Endothelial cell of umbilical vein (primary cell): ENCODE measurements around the gene RSPH1.

Experiments used
- EZH2 ChIP-seq: IDR thresholded peaks from 2 replicates; pipeline ENCODE4 v1.6.1; 2012; ENCODE audit warnings: borderline replicate concordance, low read depth, mild to moderate bottlenecking, moderate library complexity, low read length, inconsistent platforms; ENCODE audit not compliant: severe bottlenecking
- FOS ChIP-seq: IDR thresholded peaks from 2 replicates; pipeline ENCODE4 v1.6.1; 2011; ENCODE audit warnings: mild to moderate bottlenecking, low read length, moderate library complexity, borderline replicate concordance; ENCODE audit not compliant: insufficient read depth
- GATA2 ChIP-seq: IDR thresholded peaks from 2 replicates; pipeline ENCODE4 v1.7.0; 2011; ENCODE audit warnings: low read depth, mild to moderate bottlenecking, moderate library complexity, mixed read lengths, low read length; ENCODE audit not compliant: insufficient read length, insufficient read depth
- MYC ChIP-seq: IDR thresholded peaks from one replicate; pipeline ENCODE4 v1.6.1; 2011; ENCODE audit warnings: mild to moderate bottlenecking, low read depth, low read length
- POLR2A ChIP-seq: IDR thresholded peaks from 2 replicates; pipeline ENCODE4 v1.6.1; 2012; ENCODE audit warnings: low read depth, mild to moderate bottlenecking, control low read depth, low read length
- POLR2AphosphoS5 ChIP-seq: IDR thresholded peaks from 2 replicates; pipeline ENCODE4 v1.6.1; 2012; ENCODE audit warnings: low read depth, mild to moderate bottlenecking, control low read depth, low read length, moderate library complexity; ENCODE audit not compliant: insufficient read depth
- TF ChIP-seq, protein P1 (sequence below), 2 donors: IDR thresholded peaks; 1 replicate in 1 of 2; 2 replicates in 1 of 2; pipeline ENCODE4 v1.5.1; 2011; ENCODE audit warnings: low read length in 2 of 2, mild to moderate bottlenecking in 2 of 2, moderate library complexity in 2 of 2, control low read depth in 1 of 2, inconsistent platforms in 1 of 2, low read depth in 1 of 2; ENCODE audit not compliant: insufficient read depth in 1 of 2; ENCODE audit errors: extremely low read depth in 1 of 2
- TF ChIP-seq, protein P2 (sequence below): IDR thresholded peaks from 2 replicates; pipeline ENCODE4 v1.6.1; 2011; ENCODE audit not compliant: insufficient read depth, insufficient read length

DNA sequence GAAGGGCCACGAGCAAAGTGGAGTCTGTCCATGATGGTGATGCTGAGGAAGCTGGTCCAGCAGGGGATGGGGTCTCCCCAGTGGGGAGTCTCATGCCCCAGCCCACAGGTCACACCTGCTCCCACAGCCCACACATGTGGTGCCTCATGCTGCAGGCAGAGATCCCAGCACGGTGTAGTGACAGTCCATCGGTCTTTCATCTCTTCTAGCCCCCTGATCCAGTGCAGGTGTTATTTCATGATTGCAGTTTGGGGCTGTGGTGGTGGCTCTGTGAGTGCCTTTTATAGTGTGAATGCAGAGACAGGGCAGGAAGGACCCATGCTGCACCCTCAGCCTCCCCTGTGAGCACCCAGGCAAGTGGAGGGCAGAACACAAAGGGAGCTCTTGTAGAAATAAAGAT, 47.3 kb downstream of the RSPH1 start:
- TF ChIP-seq, protein P1, sequence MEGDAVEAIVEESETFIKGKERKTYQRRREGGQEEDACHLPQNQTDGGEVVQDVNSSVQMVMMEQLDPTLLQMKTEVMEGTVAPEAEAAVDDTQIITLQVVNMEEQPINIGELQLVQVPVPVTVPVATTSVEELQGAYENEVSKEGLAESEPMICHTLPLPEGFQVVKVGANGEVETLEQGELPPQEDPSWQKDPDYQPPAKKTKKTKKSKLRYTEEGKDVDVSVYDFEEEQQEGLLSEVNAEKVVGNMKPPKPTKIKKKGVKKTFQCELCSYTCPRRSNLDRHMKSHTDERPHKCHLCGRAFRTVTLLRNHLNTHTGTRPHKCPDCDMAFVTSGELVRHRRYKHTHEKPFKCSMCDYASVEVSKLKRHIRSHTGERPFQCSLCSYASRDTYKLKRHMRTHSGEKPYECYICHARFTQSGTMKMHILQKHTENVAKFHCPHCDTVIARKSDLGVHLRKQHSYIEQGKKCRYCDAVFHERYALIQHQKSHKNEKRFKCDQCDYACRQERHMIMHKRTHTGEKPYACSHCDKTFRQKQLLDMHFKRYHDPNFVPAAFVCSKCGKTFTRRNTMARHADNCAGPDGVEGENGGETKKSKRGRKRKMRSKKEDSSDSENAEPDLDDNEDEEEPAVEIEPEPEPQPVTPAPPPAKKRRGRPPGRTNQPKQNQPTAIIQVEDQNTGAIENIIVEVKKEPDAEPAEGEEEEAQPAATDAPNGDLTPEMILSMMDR (IDR thresholded peaks at IDR 0.05; ENCODE audit: extremely low read depth in 1 of 2, insufficient read depth in 1 of 2, low read depth in 1 of 2, low read length in 2 of 2) = no peak
- TF ChIP-seq, protein P2, sequence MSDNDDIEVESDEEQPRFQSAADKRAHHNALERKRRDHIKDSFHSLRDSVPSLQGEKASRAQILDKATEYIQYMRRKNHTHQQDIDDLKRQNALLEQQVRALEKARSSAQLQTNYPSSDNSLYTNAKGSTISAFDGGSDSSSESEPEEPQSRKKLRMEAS = no peak
- TF ChIP-seq EZH2 (no peak), POLR2AphosphoS5 (no peak), POLR2A (no peak), FOS (no peak), MYC (no peak), GATA2 (no peak)
